Endothelial cell of umbilical vein (primary cell): Measurements from ENCODE around the gene STH. TPM values are rescaled to one million over a fixed set of nuclear protein-coding genes. Genes with fewer than 3 reads are reported as not detected.

ENCODE experiments used
- BruUV-seq: library from RNA; stranded (reverse); fragments of 400-500 nt; replicated peaks from 2 replicates; lab custom pipeline; 2021; lab: Mats Ljungman, UMichigan
- CTCF ChIA-PET: fragments of 300-600, 350-600 bp; sonication (Branson Sonifier 250); formaldehyde crosslinking; loops from one replicate; lab custom pipeline; 2021; ENCODE audit warnings: antibody characterized with exemption, inconsistent platforms; lab: Charles Lee
- POLR2A ChIA-PET: fragments of 300-600, 350-600 bp; sonication (Branson Sonifier 250); formaldehyde crosslinking; loops from one replicate; lab custom pipeline; 2021; ENCODE audit warnings: antibody characterized with exemption, inconsistent platforms; lab: Charles Lee
- DNase-seq: peaks from one replicate; pipeline ENCODE4 v3.0.0-alpha.2; 2011; ENCODE audit warnings: low read depth, low spot score
- FAIRE-seq: peaks from 2 replicates; lab custom pipeline; 2011; peaks lifted over from hg19 to GRCh38; lab: Jason Lieb, UNC
- H2AFZ ChIP-seq: 2 replicates; pipeline ENCODE4 v1.6.0; 2012; ENCODE audit warnings: low read depth, low read length, control low read depth, inconsistent platforms
- H3K27ac ChIP-seq: 2 replicates; pipeline ENCODE4 v1.5.1; 2011; ENCODE audit warnings: low read depth, mild to moderate bottlenecking, control low read depth, low read length, moderate library complexity; ENCODE audit not compliant: insufficient read depth
- H3K27me3 ChIP-seq, 2 experiments: 2 replicates each; pipeline versions ENCODE4 v1.6.0 to v1.6.1; 2011; ENCODE audit warnings: low read length in 2 of 2, mixed read lengths in 1 of 2; ENCODE audit not compliant: control insufficient read depth in 2 of 2, insufficient read depth in 2 of 2
- H3K36me3 ChIP-seq, 2 experiments: 2 replicates in 1 of 2; 3 replicates in 1 of 2; pipeline ENCODE4 v1.5.1; 2011; ENCODE audit warnings: low read length in 2 of 2, mild to moderate bottlenecking in 1 of 2, moderate library complexity in 1 of 2; ENCODE audit not compliant: control insufficient read depth in 2 of 2, insufficient read depth in 2 of 2; ENCODE audit errors: extremely low read depth in 1 of 2
- H3K4me1 ChIP-seq: 3 replicates; pipeline ENCODE4 v1.5.1; 2011; ENCODE audit warnings: mild to moderate bottlenecking, low read length; ENCODE audit not compliant: control insufficient read depth, insufficient read depth; ENCODE audit errors: extremely low read depth
- H3K4me2 ChIP-seq: 2 replicates; pipeline ENCODE4 v1.6.1; 2011; ENCODE audit warnings: low read length, control low read depth, mixed read lengths; ENCODE audit not compliant: insufficient read depth
- H3K4me3 ChIP-seq, 3 experiments: fragments of 200-600 bp in 1 of 3; sonication (generic), shearing (Covaris generic) in 1 of 3; replicated peaks in 1 of 3; 2 replicates each; pipeline ENCODE4 v1.5.1; 2011 to 2016; ENCODE audit warnings: control low read depth in 3 of 3, low read length in 3 of 3, mild to moderate bottlenecking in 2 of 3, inconsistent platforms in 1 of 3, low read depth in 1 of 3, moderate library complexity in 1 of 3; ENCODE audit not compliant: insufficient read depth in 1 of 3
- H3K79me2 ChIP-seq: 2 replicates; pipeline ENCODE4 v1.6.0; 2012; ENCODE audit warnings: low read length, inconsistent platforms; ENCODE audit not compliant: control insufficient read depth, insufficient read depth
- H3K9ac ChIP-seq: replicated peaks from 2 replicates; pipeline ENCODE3; 2011; ENCODE audit warnings: low read length, control low read depth; ENCODE audit not compliant: insufficient read depth; ENCODE audit errors: extremely low read depth
- H3K9me1 ChIP-seq: replicated peaks from 3 replicates; pipeline ENCODE4 v1.6.0; 2011; ENCODE audit warnings: mild to moderate bottlenecking, low read length; ENCODE audit not compliant: control insufficient read depth, insufficient read depth; ENCODE audit errors: extremely low read depth
- H3K9me3 ChIP-seq: replicated peaks from 2 replicates; pipeline ENCODE4 v1.5.1; 2012; ENCODE audit warnings: low read length, inconsistent platforms; ENCODE audit not compliant: control insufficient read depth, insufficient read depth
- H4K20me1 ChIP-seq: replicated peaks from 2 replicates; pipeline ENCODE3; 2011; ENCODE audit warnings: mild to moderate bottlenecking, low read length; ENCODE audit not compliant: control insufficient read depth, insufficient read depth; ENCODE audit errors: extremely low read depth
- EZH2 ChIP-seq: IDR thresholded peaks from 2 replicates; pipeline ENCODE4 v1.6.1; 2012; ENCODE audit warnings: borderline replicate concordance, low read depth, mild to moderate bottlenecking, moderate library complexity, low read length, inconsistent platforms; ENCODE audit not compliant: severe bottlenecking
- FOS ChIP-seq: IDR thresholded peaks from 2 replicates; pipeline ENCODE4 v1.6.1; 2011; ENCODE audit warnings: mild to moderate bottlenecking, low read length, moderate library complexity, borderline replicate concordance; ENCODE audit not compliant: insufficient read depth
- GATA2 ChIP-seq: IDR thresholded peaks from 2 replicates; pipeline ENCODE4 v1.7.0; 2011; ENCODE audit warnings: low read depth, mild to moderate bottlenecking, moderate library complexity, mixed read lengths, low read length; ENCODE audit not compliant: insufficient read length, insufficient read depth
- JUN ChIP-seq: IDR thresholded peaks from 2 replicates; pipeline ENCODE4 v1.6.1; 2011; ENCODE audit warnings: borderline replicate concordance, low read depth; ENCODE audit not compliant: insufficient read length, insufficient read depth
- MYC ChIP-seq: IDR thresholded peaks from one replicate; pipeline ENCODE4 v1.6.1; 2011; ENCODE audit warnings: mild to moderate bottlenecking, low read depth, low read length
- POLR2A ChIP-seq: IDR thresholded peaks from 2 replicates; pipeline ENCODE4 v1.6.1; 2012; ENCODE audit warnings: low read depth, mild to moderate bottlenecking, control low read depth, low read length
- POLR2AphosphoS5 ChIP-seq: IDR thresholded peaks from 2 replicates; pipeline ENCODE4 v1.6.1; 2012; ENCODE audit warnings: low read depth, mild to moderate bottlenecking, control low read depth, low read length, moderate library complexity; ENCODE audit not compliant: insufficient read depth
- dilution Hi-C: fragments of 300-500 bp; cut with MboI; formaldehyde crosslinking; loops from one replicate; pipeline ENCODE4 v1.15.0; 2019; ENCODE audit warnings: low sequenced_read_pairs; ENCODE audit not compliant: extremely low pct_ligation_motif_present
- intact Hi-C: fragments of 100-400 bp; cut with micrococcal nuclease; formaldehyde crosslinking; loops from one replicate; pipeline ENCODE4 v1.10.0; 2022
- polyA plus RNA-seq, 4 experiments: library from polyadenylated mRNA; depleted of rRNA in 3 of 4; stranded (reverse) in 3 of 4; unstranded in 1 of 4; fragments of >200 nt; gene quantifications; 2 replicates each; pipeline versions ENCODE4 v1.2.1 to v1.2.3, GENCODE V29; 2011 to 2012; ENCODE audit warnings: missing spikeins in 1 of 4
- total RNA-seq: library from RNA; stranded (reverse); gene quantifications from 2 replicates; pipeline ENCODE4 v1.2.3, GENCODE V29; 2021
- TF ChIP-seq, protein P1 (sequence below): IDR thresholded peaks from 2 replicates; pipeline ENCODE4 v1.6.1; 2011; ENCODE audit not compliant: insufficient read depth, insufficient read length
- TF ChIP-seq, protein P2 (sequence below), 2 donors: IDR thresholded peaks; 1 replicate in 1 of 2; 2 replicates in 1 of 2; pipeline ENCODE4 v1.5.1; 2011; ENCODE audit warnings: low read length in 2 of 2, mild to moderate bottlenecking in 2 of 2, moderate library complexity in 2 of 2, control low read depth in 1 of 2, inconsistent platforms in 1 of 2, low read depth in 1 of 2; ENCODE audit not compliant: insufficient read depth in 1 of 2; ENCODE audit errors: extremely low read depth in 1 of 2

STH gene
- total and polyA plus RNA-seq, 2 donors (not counting 3 experiments of a cell fraction or from before 2014, with no cell fraction given) = not detected

DNA sequence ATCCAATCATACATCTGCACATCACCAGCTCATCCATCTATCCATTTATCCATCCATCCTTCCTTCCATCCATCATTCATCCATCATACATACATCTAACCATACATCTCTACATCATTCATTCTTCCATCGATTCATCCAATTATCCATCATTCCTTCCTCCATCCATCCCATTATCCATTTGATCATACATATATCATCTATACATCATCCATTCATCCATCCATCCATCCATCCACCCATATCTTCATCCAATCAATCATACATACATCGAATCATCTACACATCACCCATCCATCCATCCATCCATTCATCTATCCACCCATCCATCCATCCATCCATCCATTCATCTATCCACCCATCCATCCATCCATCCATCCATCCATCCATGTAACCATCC, 29.3 kb upstream of the STH start:
- Histone ChIP-seq H3K9me3 (no peaks in the 10 kb centered on the region), H3K79me2 (no peaks in the 10 kb centered on the region), H4K20me1 (no peaks in the 10 kb centered on the region), H3K4me2 (no peak overlapping the region), H3K9ac (no peak overlapping the region), H3K27me3 (peaks cover 15 to 16% of the 10 kb centered on the region in 2 experiments), H3K36me3 (no peaks in the 10 kb centered on the region), H3K27ac (no peak overlapping the region), H3K4me3 (no peak overlapping the region), H2AFZ (no peak overlapping the region), H3K9me1 (no peaks in the 10 kb centered on the region), H3K4me1 (no peaks in the 10 kb centered on the region)
- DNase-seq = no peak
- TF ChIP-seq GATA2 (no peak), FOS (no peak), EZH2 (no peak), POLR2A (no peak), JUN (no peak), MYC (no peak), POLR2AphosphoS5 (no peak)
- TF ChIP-seq, protein P1, sequence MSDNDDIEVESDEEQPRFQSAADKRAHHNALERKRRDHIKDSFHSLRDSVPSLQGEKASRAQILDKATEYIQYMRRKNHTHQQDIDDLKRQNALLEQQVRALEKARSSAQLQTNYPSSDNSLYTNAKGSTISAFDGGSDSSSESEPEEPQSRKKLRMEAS = no peak
- TF ChIP-seq, protein P2, sequence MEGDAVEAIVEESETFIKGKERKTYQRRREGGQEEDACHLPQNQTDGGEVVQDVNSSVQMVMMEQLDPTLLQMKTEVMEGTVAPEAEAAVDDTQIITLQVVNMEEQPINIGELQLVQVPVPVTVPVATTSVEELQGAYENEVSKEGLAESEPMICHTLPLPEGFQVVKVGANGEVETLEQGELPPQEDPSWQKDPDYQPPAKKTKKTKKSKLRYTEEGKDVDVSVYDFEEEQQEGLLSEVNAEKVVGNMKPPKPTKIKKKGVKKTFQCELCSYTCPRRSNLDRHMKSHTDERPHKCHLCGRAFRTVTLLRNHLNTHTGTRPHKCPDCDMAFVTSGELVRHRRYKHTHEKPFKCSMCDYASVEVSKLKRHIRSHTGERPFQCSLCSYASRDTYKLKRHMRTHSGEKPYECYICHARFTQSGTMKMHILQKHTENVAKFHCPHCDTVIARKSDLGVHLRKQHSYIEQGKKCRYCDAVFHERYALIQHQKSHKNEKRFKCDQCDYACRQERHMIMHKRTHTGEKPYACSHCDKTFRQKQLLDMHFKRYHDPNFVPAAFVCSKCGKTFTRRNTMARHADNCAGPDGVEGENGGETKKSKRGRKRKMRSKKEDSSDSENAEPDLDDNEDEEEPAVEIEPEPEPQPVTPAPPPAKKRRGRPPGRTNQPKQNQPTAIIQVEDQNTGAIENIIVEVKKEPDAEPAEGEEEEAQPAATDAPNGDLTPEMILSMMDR (IDR thresholded peaks at IDR 0.05; ENCODE audit: extremely low read depth in 1 of 2, insufficient read depth in 1 of 2, low read depth in 1 of 2, low read length in 2 of 2) = no peak
- ChIA-PET POLR2A (no interaction called here), CTCF (no interaction called here)
- dilution Hi-C loops = no loop called here
- BruUV-seq = no TSS peak
- intact Hi-C loops = no loop called here
- FAIRE-seq = no peak
